Chondrocyte (in vitro differentiated cells): ENCODE data around the gene DHRS4. TPM values are rescaled to one million over a fixed set of nuclear protein-coding genes. Genes with fewer than 3 reads are reported as not detected.

Source experiments
- DNase-seq: peaks from one replicate; pipeline ENCODE4 v3.0.0; 2021; ENCODE audit warnings: mixed read lengths, low spot score
- H3K27ac Mint-ChIP-seq: one replicate; pipeline ENCODE4 v1.8.0; 2021; ENCODE audit warnings: mild to moderate bottlenecking, moderate library complexity, mixed read lengths; ENCODE audit not compliant: unreplicated experiment
- H3K27me3 Mint-ChIP-seq: 2 replicates; pipeline ENCODE4 v1.8.0; 2021; ENCODE audit warnings: low read depth, mixed read lengths
- H3K36me3 Mint-ChIP-seq: 2 replicates; pipeline ENCODE4 v1.8.0; 2021; ENCODE audit warnings: low read depth, mixed read lengths
- H3K4me1 Mint-ChIP-seq: 2 replicates; pipeline ENCODE4 v1.8.0; 2021; ENCODE audit warnings: low read depth, mild to moderate bottlenecking, mixed read lengths
- H3K4me3 Mint-ChIP-seq: one replicate; pipeline ENCODE4 v1.8.0; 2021; ENCODE audit warnings: mild to moderate bottlenecking, moderate library complexity, mixed read lengths; ENCODE audit not compliant: unreplicated experiment
- H3K9me3 Mint-ChIP-seq: 2 replicates; pipeline ENCODE4 v1.8.0; 2021; ENCODE audit warnings: low read depth, mixed read lengths
- total RNA-seq: library from RNA; stranded (reverse); gene quantifications from 3 replicates; pipeline ENCODE4 v1.2.1, GENCODE V29; 2021
- TF ChIP-seq, protein P1 (sequence below): fragments of 200-600 bp; sonication (generic); IDR thresholded peaks from 2 replicates; pipeline ENCODE4 v1.5.0; 2021; ENCODE audit warnings: antibody characterized with exemption, mild to moderate bottlenecking, moderate library complexity

The DHRS4 gene
- total RNA-seq, 1 donor from 2014 or later = 16.9 TPM

DNA sequence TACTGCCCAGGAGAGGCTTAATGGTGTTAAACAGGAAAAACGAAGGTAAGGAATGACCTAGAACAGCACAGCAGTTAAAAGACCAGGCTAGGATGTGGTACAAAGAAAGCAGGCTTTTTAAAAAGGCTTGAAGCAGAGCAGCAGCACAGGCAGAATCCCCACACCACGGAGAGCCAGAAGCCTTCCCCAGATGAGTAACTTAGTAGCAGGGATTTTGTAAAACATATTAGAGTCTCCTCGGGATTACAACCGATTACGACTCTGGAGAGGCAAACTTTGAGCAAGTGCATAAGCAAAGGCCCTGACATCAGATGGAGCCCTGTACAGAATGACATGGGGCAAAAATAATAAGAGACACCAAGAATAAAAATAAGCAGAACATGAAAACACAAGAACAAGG is 37.1 kb upstream of the DHRS4 start:
- Mint-ChIP-seq H3K4me1 (no peaks in the 10 kb centered on the region), H3K27me3 (peaks cover 19% of the 10 kb centered on the region), H3K36me3 (peaks cover 2% of the 10 kb centered on the region), H3K27ac (no peak overlapping the region), H3K4me3 (no peak overlapping the region), H3K9me3 (no peaks in the 10 kb centered on the region)
- DNase-seq = no peak
- TF ChIP-seq, protein P1, sequence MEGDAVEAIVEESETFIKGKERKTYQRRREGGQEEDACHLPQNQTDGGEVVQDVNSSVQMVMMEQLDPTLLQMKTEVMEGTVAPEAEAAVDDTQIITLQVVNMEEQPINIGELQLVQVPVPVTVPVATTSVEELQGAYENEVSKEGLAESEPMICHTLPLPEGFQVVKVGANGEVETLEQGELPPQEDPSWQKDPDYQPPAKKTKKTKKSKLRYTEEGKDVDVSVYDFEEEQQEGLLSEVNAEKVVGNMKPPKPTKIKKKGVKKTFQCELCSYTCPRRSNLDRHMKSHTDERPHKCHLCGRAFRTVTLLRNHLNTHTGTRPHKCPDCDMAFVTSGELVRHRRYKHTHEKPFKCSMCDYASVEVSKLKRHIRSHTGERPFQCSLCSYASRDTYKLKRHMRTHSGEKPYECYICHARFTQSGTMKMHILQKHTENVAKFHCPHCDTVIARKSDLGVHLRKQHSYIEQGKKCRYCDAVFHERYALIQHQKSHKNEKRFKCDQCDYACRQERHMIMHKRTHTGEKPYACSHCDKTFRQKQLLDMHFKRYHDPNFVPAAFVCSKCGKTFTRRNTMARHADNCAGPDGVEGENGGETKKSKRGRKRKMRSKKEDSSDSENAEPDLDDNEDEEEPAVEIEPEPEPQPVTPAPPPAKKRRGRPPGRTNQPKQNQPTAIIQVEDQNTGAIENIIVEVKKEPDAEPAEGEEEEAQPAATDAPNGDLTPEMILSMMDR = no peak

DNA sequence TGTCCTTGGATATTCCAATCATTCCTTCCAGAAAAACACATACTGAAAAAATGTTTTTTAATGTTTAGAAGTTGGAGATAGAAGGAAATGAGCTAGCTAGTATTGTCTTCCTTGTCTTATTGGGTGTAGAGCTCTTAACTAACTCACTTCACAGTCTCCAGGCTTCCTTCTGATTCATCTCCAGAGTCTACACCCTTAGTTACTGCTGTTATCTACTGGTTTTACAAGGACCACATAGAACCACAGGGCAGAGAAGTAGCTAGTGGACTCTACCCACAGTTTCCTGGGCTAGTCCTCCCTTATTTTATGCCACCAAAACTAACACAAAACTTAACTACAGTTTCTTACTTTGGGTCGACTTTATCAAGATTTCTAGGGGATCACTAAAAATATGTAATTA is 31.0 kb upstream of the DHRS4 start:
- no peak overlapping the region for H3K27ac Mint-ChIP-seq
- no peaks in the 10 kb centered on the region for H3K4me1 Mint-ChIP-seq
- H3K4me3 Mint-ChIP-seq = no peak overlapping the region
- TF ChIP-seq, protein P1 = no peak
- DNase-seq = no peak
- no peaks in the 10 kb centered on the region for H3K36me3 Mint-ChIP-seq
- peaks cover 25% of the 10 kb centered on the region for H3K27me3 Mint-ChIP-seq
- H3K9me3 Mint-ChIP-seq = no peaks in the 10 kb centered on the region

DNA sequence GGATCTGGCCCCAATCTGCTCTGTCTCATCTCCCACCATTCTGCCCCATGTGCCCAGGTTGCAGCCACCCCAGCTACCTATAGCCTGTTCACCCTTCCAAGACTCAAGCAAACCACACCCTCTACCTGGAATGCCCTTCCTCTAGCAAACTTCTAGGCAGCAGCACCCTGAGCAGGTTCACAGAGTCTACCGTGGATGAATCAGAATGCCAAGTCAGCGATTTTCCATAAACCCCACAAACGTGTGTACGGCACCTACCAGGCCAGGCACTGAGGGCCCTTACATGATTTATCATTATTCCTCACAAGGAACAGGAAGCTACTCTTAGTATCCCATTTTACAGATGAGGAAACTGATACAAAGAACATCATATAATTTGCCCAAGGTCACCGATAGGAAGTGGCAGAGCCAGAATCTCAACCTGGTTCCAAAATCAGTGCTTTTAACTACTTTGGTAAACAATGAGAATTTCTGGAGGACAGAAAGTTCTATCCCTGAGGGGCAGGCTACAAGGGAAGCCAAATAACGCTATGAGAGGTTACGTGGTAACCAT is 28.0 kb upstream of the DHRS4 start:
- H3K27ac Mint-ChIP-seq = no peak overlapping the region
- TF ChIP-seq, protein P1 = no peak
- no peaks in the 10 kb centered on the region for H3K36me3 Mint-ChIP-seq
- no peak for DNase-seq
- peaks cover 34% of the 10 kb centered on the region for H3K27me3 Mint-ChIP-seq
- no peaks in the 10 kb centered on the region for H3K4me1 Mint-ChIP-seq
- no peak overlapping the region for H3K4me3 Mint-ChIP-seq
- H3K9me3 Mint-ChIP-seq = no peaks in the 10 kb centered on the region

DNA sequence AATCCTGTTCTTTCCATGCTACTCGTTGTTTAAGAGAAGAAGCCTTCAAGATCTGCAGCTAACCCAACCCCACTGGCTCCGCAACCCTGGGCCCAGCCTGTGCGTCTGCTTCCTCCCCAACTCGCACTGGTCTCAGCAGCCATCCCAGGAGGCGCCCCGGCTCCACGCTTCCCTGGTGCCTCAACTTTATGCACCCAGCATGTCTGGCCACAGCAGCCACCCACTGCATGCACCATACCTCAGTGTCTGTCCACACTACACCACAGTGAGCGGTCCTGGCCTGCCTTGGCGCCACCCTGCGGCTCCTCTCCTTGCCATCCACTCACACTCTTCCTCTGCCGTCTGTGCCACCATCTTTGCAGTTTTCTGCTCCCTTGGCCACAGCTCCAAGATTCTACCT is 27.0 kb upstream of the DHRS4 start:
- TF ChIP-seq, protein P1 = no peak
- H3K9me3 Mint-ChIP-seq = no peaks in the 10 kb centered on the region
- no peak for DNase-seq
- peaks cover 34% of the 10 kb centered on the region for H3K27me3 Mint-ChIP-seq
- H3K4me1 Mint-ChIP-seq = peaks cover 2% of the 10 kb centered on the region
- no peaks in the 10 kb centered on the region for H3K36me3 Mint-ChIP-seq
- no peak overlapping the region for H3K27ac Mint-ChIP-seq
- no peak overlapping the region for H3K4me3 Mint-ChIP-seq

DNA sequence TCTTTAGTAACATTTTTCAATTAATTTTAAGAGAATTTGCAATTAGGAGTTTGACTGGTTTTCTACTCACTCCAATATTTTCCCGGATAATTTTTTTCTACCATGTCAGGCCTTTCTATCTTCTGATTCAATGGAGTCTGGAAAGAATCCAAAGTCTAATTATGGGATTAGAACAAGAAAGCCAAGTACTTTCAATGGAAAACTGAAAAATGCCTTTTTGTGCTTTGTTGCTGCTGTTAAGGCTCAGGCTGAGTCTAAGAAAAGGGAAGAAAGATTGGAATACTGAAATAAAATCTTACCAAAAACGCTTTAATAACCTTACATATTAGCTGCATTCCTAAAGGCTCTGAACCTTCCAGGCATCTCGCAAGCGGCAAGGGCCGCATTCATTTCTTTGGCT is 24.4 kb upstream of the DHRS4 start:
- TF ChIP-seq, protein P1 = no peak
- H3K27ac Mint-ChIP-seq = no peak overlapping the region
- H3K36me3 Mint-ChIP-seq = no peaks in the 10 kb centered on the region
- no peak overlapping the region for H3K4me3 Mint-ChIP-seq
- H3K4me1 Mint-ChIP-seq = peaks cover 2% of the 10 kb centered on the region
- no peaks in the 10 kb centered on the region for H3K9me3 Mint-ChIP-seq
- H3K27me3 Mint-ChIP-seq = peaks cover 24% of the 10 kb centered on the region
- DNase-seq = no peak
